ENCODE measurements around the gene LHX6. TPM values are rescaled to one million over a fixed set of nuclear protein-coding genes. Genes with fewer than 3 reads are reported as not detected.

Gene LHX6
- total and polyA plus RNA-seq, 9 of the 15 experiments (the other 6 are each of a cell fraction or from before 2014, with no cell fraction given), result 2.8 to 16.3 (median 7.9) TPM

DNA sequence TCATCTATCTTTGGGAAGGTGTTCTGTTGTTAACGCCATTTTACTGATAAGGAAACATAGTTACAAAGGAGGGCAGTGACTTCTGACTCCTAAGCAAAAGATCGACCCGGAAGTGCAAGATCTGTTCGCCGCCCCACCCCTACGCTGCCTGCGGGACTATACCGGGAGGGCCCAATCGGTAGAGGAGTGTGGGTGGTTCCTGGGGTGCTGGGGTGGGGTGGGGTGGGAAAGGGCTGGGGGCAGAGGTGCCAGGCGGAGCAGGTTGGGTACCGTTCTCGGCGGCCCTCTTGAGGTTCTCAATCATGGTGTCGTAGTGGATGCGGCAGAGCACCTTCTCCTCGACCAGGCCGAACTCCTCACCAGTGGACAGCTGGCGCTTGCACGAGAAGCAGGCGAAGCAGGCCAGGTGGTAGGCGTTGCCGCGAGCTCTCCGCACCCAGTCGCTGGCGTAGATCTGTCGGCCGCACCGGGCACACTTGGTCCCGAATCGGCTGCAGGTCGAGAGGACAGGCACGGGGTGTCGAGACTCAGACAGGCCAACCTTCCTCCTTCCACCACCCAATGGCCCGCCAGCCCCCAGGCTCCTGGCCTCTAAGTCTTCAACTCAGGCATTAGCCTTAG, 11.8 kb downstream of the LHX6 start:
- Histone ChIP-seq H3K36me3 (ENCODE audit: control insufficient read depth, insufficient read depth, low read length) (peaks cover 4% of the 10 kb centered on the region; the same call in 1 of the 3 replicates), H3K4me1 (replicated peaks in 1 of 2; ENCODE audit: control insufficient read depth in 2 of 2, insufficient read depth in 2 of 2, low read length in 2 of 2) (peaks cover 28 to 44% of the 10 kb centered on the region in 2 experiments; a peak in 4 of 5 replicates), H3K27me3 (ENCODE audit: control insufficient read depth in 2 of 2, insufficient read depth in 2 of 2, low read length in 2 of 2) (no peaks in the 10 kb centered on the region), H4K20me1 (replicated peaks; ENCODE audit: control insufficient read depth, insufficient read depth, low read length) (no peaks in the 10 kb centered on the region), H3K9me3 (replicated peaks; ENCODE audit: control insufficient read depth, insufficient read depth, low read depth, low read length) (peaks cover 2% of the 10 kb centered on the region; the same call in 1 of the 2 replicates), H3K4me2 (ENCODE audit: insufficient read depth, low read length) (no peak overlapping the region), H2AFZ (ENCODE audit: low read depth, low read length) (no peak overlapping the region), H3K79me2 (ENCODE audit: control insufficient read depth, insufficient read depth, low read length) (peaks cover 17% of the 10 kb centered on the region), H3K27ac (ENCODE audit: extremely low read depth, low read depth, low read length) (no peak overlapping the region), H3K4me3 (no peak overlapping the region), H3K9me1 (ENCODE audit: control insufficient read depth, insufficient read depth, low read length) (no peaks in the 10 kb centered on the region), H3K9ac (ENCODE audit: insufficient read depth in 1 of 2, low read depth in 2 of 2, low read length in 2 of 2) (no peak overlapping the region)
- no peak for DNase-seq (ENCODE audit: extremely low read depth in 1 of 4, low spot score in 3 of 4)
- ChIA-PET POLR2A (no interaction called here), CTCF (ENCODE audit: low intra/inter-chr PET ratio) (no interaction called here)
- intact Hi-C loops (cut with micrococcal nuclease) (no loop called here), in situ Hi-C loops (cut with MboI) (no loop called here)
- WGBS (ENCODE audit: insufficient coverage, low coverage, missing lambda C conversion rate), result 84% methylated on average over 29 of the region's 35 CpGs
- FAIRE-seq, result no peak
- ATAC-seq, result no peak
- no TSS peak for BruUV-seq (replicated peaks)
- no peak for TF ChIP-seq TCF7 (IDR thresholded peaks at IDR 0.05; ENCODE audit: borderline replicate concordance)
- TF ChIP-seq SIX5 (IDR thresholded peaks at IDR 0.05; ENCODE audit: borderline replicate concordance in 1 of 2, insufficient read depth in 1 of 2, low read depth in 1 of 2, low read length in 2 of 2), result no peak
- TF ChIP-seq HOMEZ (CRISPR knock-in tag; IDR thresholded peaks at IDR 0.05), result no peak
- no peak for TF ChIP-seq ZNF134 (CRISPR knock-in tag; conservative IDR thresholded peaks at IDR 0.05)
- no peak for TF ChIP-seq E2F5 (CRISPR knock-in tag; IDR thresholded peaks at IDR 0.05)
- TF ChIP-seq, protein P1, sequence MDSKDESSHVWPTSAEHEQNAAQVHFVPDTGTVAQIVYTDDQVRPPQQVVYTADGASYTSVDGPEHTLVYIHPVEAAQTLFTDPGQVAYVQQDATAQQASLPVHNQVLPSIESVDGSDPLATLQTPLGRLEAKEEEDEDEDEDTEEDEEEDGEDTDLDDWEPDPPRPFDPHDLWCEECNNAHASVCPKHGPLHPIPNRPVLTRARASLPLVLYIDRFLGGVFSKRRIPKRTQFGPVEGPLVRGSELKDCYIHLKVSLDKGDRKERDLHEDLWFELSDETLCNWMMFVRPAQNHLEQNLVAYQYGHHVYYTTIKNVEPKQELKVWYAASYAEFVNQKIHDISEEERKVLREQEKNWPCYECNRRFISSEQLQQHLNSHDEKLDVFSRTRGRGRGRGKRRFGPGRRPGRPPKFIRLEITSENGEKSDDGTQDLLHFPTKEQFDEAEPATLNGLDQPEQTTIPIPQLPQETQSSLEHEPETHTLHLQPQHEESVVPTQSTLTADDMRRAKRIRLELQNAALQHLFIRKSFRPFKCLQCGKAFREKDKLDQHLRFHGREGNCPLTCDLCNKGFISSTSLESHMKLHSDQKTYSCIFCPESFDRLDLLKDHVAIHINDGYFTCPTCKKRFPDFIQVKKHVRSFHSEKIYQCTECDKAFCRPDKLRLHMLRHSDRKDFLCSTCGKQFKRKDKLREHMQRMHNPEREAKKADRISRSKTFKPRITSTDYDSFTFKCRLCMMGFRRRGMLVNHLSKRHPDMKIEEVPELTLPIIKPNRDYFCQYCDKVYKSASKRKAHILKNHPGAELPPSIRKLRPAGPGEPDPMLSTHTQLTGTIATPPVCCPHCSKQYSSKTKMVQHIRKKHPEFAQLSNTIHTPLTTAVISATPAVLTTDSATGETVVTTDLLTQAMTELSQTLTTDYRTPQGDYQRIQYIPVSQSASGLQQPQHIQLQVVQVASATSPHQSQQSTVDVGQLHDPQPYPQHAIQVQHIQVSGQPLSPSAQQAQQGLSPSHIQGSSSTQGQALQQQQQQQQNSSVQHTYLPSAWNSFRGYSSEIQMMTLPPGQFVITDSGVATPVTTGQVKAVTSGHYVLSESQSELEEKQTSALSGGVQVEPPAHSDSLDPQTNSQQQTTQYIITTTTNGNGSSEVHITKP (IDR thresholded peaks at IDR 0.05; ENCODE audit: partially characterized antibody), result no peak
- TF ChIP-seq ZNF830 (CRISPR knock-in tag; IDR thresholded peaks at IDR 0.05), result no peak

All from K562 (cell line).